Measurements from ENCODE around the gene LAMTOR4.

DNA sequence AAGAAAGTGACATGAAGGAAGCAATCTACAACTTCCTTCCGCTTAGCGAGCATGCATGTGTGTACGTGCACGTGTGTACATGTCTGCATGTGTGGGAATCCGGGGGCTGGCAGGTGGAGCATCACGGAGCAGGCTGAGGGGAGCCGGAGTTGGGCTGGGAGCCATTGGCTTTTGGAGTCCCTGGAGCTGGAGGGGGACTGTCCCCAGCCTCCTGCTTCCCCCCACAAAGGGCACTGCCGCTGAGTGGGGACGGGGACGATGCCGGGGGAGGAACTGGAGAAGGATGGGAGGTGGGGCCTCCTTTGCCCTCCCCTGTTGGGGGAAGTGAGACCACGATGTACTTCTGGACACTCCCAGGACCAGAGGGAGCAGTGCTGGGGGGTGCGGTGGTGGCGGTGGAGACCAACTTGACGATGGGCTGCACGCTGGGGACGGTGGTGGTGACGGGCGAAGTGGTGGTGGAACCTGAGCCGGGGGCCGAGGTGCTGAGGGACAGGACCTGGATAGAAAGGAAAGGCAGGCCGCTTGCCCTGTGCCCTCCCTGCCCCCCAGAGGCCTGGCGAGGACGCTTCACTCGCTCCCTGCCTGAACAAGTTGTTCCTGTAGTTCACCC is 41.5 kb upstream of the LAMTOR4 start:
- TF ChIP-seq, protein P1, sequence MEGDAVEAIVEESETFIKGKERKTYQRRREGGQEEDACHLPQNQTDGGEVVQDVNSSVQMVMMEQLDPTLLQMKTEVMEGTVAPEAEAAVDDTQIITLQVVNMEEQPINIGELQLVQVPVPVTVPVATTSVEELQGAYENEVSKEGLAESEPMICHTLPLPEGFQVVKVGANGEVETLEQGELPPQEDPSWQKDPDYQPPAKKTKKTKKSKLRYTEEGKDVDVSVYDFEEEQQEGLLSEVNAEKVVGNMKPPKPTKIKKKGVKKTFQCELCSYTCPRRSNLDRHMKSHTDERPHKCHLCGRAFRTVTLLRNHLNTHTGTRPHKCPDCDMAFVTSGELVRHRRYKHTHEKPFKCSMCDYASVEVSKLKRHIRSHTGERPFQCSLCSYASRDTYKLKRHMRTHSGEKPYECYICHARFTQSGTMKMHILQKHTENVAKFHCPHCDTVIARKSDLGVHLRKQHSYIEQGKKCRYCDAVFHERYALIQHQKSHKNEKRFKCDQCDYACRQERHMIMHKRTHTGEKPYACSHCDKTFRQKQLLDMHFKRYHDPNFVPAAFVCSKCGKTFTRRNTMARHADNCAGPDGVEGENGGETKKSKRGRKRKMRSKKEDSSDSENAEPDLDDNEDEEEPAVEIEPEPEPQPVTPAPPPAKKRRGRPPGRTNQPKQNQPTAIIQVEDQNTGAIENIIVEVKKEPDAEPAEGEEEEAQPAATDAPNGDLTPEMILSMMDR (IDR thresholded peaks at IDR 0.05) = no peak
- no peak for TF ChIP-seq POLR2A (IDR thresholded peaks at IDR 0.05)

Data from adrenal gland (tissue), 5 donors.